Ovary (tissue), 9 donors: Measurements from ENCODE around the gene PRLR. TPM values are rescaled to one million over a fixed set of nuclear protein-coding genes. Genes with fewer than 3 reads are reported as not detected.

Experiments used
- DNase-seq, 5 donors: peaks; one replicate each; pipeline ENCODE4 v3.0.0-alpha.2; 2019 to 2020
- H3K27ac ChIP-seq, 2 donors: fragments of 200-600 bp; one replicate each; pipeline versions ENCODE4 v1.5.1 to v1.8.0; 2019 to 2022
- H3K27me3 ChIP-seq: fragments of 200-600 bp; one replicate; pipeline ENCODE4 v1.8.0; 2022
- H3K36me3 ChIP-seq: fragments of 200-600 bp; sonication (generic); one replicate; pipeline ENCODE4 v1.5.1; 2019
- H3K4me1 ChIP-seq: one replicate; pipeline ENCODE4 v1.8.1; 2013; ENCODE audit warnings: mild to moderate bottlenecking, moderate library complexity; ENCODE audit not compliant: insufficient read depth
- H3K4me3 ChIP-seq: fragments of 200-600 bp; sonication (generic); one replicate; pipeline ENCODE4 v1.5.1; 2017
- H3K9me3 ChIP-seq, 2 donors: fragments of 200-600 bp in 1 of 2; sonication (generic) in 1 of 2; one replicate each; pipeline versions ENCODE4 v1.5.1 to v1.8.1; 2013 to 2019; ENCODE audit warnings: mild to moderate bottlenecking in 1 of 2, moderate library complexity in 1 of 2
- EP300 ChIP-seq: sonication (generic); formaldehyde crosslinking; IDR thresholded peaks from one replicate; pipeline ENCODE4 v1.6.1; 2017; ENCODE audit warnings: antibody characterized with exemption
- POLR2A ChIP-seq: fragments of 450-650 bp; IDR thresholded peaks from one replicate; pipeline ENCODE4 v1.6.1; 2017; ENCODE audit warnings: antibody characterized with exemption, mild to moderate bottlenecking, moderate library complexity
- WGBS, 3 donors: extraction: QIAGEN DNeasy Blood & Tissue Kit in 1 of 3; methylation state at CpG; one replicate each; pipeline versions ENCODE4 v1.1.5 to v1.1.7; 2013 to 2017; 5-methylcytosine and 5-hydroxymethylcytosine counted together
- intact Hi-C, 4 donors: fragments of 100-400 bp; cut with DNase I; formaldehyde crosslinking; loops; one replicate each; pipeline versions ENCODE4 v1.11.0 to v1.15.1; 2022 to 2023
- polyA plus RNA-seq, 2 donors: library from polyadenylated mRNA; stranded (reverse); fragments of 200-250 nt in 1 of 2; fragments of 350-450 nt in 1 of 2; fragmentation: Illumina TruSeq in 1 of 2; extraction: RNeasy Lipid Tissue Mini Kit (QIAGEN cat#74804) in 1 of 2; gene quantifications; one replicate each; pipeline ENCODE4 v1.2.3, GENCODE V29; 2013 to 2014
- total RNA-seq, 7 donors: library from RNA; depleted of rRNA in 2 of 7; stranded (reverse); fragments of >200 nt in 2 of 7; fragmentation: NEBNext Ultra II Directional in 3 of 7; extraction: Animal tissue kit (Norgen Biotek cat#: 25700) in 3 of 7; gene quantifications; one replicate each; pipeline versions ENCODE4 v1.1.0 to v1.2.4, GENCODE V29; 2016 to 2023
- TF ChIP-seq, protein P1 (sequence below), 3 donors: fragments of 450-650 bp in 2 of 3; fragments of 200-600 bp in 1 of 3; IDR thresholded peaks; one replicate each; pipeline versions ENCODE4 v1.5.1 to v1.8.0; 2016 to 2022; ENCODE audit warnings: antibody characterized with exemption in 3 of 3, mild to moderate bottlenecking in 1 of 3
- donor health status: DM: no; HTN: no; CAD: no; lungs with moderate emphysema.
- donor health status: DM: no; HTN: no; CAD: no.
- donor health status: Bipolar disorder and iron deficiency.
- donor health status: DM: yes; HTN: yes; CAD: no.
- donor health status: DM: no; HTN: no; CAD: no.
- donor health status: DM: yes; HTN: yes; CAD: no.

PRLR gene
- total and polyA plus RNA-seq, 9 donors, result 1.8 to 24.5 (median 8.1) TPM

GRCh38 chr5:35009019-35009418, 221.3 kb downstream of the PRLR start:
- no peaks in the 10 kb centered on the region for H3K36me3 ChIP-seq
- H3K9me3 ChIP-seq, result no peaks in the 10 kb centered on the region
- intact Hi-C loops, result loop anchor here in 1 of 4 donors (10.0 kb wide), 1 partner anchor 534 kb away; no protein-coding TSS in a partner anchor
- TF ChIP-seq EP300, result no peak
- TF ChIP-seq POLR2A, result no peak
- TF ChIP-seq, protein P1, sequence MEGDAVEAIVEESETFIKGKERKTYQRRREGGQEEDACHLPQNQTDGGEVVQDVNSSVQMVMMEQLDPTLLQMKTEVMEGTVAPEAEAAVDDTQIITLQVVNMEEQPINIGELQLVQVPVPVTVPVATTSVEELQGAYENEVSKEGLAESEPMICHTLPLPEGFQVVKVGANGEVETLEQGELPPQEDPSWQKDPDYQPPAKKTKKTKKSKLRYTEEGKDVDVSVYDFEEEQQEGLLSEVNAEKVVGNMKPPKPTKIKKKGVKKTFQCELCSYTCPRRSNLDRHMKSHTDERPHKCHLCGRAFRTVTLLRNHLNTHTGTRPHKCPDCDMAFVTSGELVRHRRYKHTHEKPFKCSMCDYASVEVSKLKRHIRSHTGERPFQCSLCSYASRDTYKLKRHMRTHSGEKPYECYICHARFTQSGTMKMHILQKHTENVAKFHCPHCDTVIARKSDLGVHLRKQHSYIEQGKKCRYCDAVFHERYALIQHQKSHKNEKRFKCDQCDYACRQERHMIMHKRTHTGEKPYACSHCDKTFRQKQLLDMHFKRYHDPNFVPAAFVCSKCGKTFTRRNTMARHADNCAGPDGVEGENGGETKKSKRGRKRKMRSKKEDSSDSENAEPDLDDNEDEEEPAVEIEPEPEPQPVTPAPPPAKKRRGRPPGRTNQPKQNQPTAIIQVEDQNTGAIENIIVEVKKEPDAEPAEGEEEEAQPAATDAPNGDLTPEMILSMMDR (IDR thresholded peaks at IDR 0.05), result no peak
- H3K4me3 ChIP-seq, result no peak overlapping the region
- no peak overlapping the region for H3K27ac ChIP-seq
- H3K4me1 ChIP-seq, result no peaks in the 10 kb centered on the region
- 61 to 77% (median 73%) methylated on average over 2 of the region's 2 CpGs for WGBS, 3 donors
- DNase-seq, result no peak
- H3K27me3 ChIP-seq, result no peaks in the 10 kb centered on the region

GRCh38 chr5:35004771-35005170, 225.5 kb downstream of the PRLR start:
- no peak for DNase-seq
- Histone ChIP-seq H3K9me3 (no peaks in the 10 kb centered on the region), H3K27ac (no peak overlapping the region), H3K4me1 (no peaks in the 10 kb centered on the region), H3K36me3 (no peaks in the 10 kb centered on the region), H3K4me3 (no peak overlapping the region), H3K27me3 (no peaks in the 10 kb centered on the region)
- intact Hi-C loops, result loop anchor here in 2 of 4 donors (5.0 to 10.0 kb wide), 2 partner anchors 522 to 530 kb away; no protein-coding TSS in a partner anchor
- 79 to 89% (median 88%) methylated on average over 1 of the region's 1 CpG for WGBS, 3 donors
- TF ChIP-seq POLR2A (no peak), EP300 (no peak)

DNA sequence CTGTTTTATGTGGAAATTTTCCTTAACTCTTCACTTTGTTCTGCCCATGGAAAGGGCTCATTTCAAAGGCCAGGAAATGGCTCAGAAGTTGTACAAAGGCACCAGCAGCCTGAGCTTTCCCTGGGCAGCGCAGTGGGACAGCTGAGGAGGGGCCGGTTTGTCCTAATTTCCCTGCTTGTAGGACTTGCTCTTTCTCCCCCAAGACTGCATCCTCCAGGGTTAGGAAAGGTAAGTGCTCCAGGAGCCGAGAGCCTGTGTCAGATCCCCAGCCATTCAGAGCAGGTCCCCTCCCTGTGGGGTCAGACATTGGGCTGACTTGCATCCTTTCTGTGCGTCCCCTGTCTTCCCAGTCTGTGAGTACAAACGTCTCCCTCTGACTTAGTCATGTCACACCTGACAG, 226.1 kb downstream of the PRLR start:
- no peaks in the 10 kb centered on the region for H3K27me3 ChIP-seq
- no peak for TF ChIP-seq EP300
- TF ChIP-seq, protein P1 (IDR thresholded peaks at IDR 0.05), result no peak
- TF ChIP-seq POLR2A, result no peak
- no peak overlapping the region for H3K27ac ChIP-seq
- WGBS, 3 donors, result 64 to 75% (median 67%) methylated on average over 5 of the region's 5 CpGs
- no peak for DNase-seq
- H3K4me1 ChIP-seq, result no peaks in the 10 kb centered on the region
- intact Hi-C loops, result loop anchor here in 2 of 4 donors (5.0 to 10.0 kb wide), 2 partner anchors 522 to 529 kb away; no protein-coding TSS in a partner anchor
- H3K9me3 ChIP-seq, result no peaks in the 10 kb centered on the region
- no peaks in the 10 kb centered on the region for H3K36me3 ChIP-seq
- no peak overlapping the region for H3K4me3 ChIP-seq

DNA sequence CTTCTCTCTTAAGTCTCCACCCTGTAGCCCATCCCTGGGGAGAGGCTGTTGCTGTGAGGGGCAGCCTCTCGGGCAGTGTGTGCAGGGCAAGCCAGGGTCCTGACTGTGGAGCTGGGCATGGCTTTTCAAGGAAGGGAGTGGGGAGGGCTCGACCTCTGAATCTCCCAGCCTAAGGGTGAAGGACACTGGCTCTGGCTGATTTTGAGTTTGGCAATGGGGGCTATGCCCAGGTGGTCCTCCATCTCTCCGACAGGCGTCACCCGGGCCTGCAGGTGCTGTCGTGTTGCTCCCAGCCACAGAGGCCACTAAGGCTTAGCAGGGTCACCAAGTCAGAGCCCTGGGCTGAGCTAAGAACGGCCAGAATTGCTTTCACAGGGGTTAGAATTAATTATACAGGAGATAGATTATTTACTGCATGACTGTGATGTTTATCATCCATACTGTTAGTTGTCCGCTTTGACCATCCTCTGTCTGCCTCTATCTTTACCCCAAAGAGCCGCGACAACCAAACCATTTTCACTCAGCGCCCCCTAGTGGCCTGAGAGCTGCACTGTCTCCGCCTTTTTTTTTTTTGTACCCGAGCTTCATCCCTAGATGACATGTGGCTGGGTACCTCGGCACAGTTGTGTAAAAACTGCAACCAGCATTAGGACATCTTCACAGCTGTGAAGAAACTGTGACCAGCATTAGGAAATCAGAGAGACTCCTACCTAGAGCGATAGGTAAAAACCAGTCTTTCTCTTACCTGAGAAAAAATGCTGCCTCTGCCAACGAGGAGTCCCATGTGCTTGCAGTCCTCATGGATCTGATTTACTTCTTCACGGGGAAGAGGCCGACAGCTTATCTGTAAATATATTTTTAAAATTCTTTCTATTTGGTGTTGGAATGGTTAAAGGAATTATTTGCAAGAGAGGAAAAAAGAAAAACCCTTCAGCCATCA, 227.0 kb downstream of the PRLR start:
- no peaks in the 10 kb centered on the region for H3K4me1 ChIP-seq
- no peak overlapping the region for H3K27ac ChIP-seq
- peak; percentile 28 to 64 (median 61) for DNase-seq
- 31 to 37% (median 31%) methylated on average over 18 of the region's 18 CpGs for whole genome bisulfite sequencing, 3 donors
- H3K27me3 ChIP-seq, result no peaks in the 10 kb centered on the region
- intact Hi-C loops, result loop anchor here in 2 of 4 donors (5.0 to 10.0 kb wide), 2 partner anchors 521 to 528 kb away; no protein-coding TSS in a partner anchor
- no peak overlapping the region for H3K4me3 ChIP-seq
- H3K36me3 ChIP-seq, result no peaks in the 10 kb centered on the region
- no peaks in the 10 kb centered on the region for H3K9me3 ChIP-seq
- TF ChIP-seq, protein P1 (IDR thresholded peaks at IDR 0.05), result peak in 2 of 3 donors; percentile 27 to 34
- TF ChIP-seq EP300, result no peak
- no peak for TF ChIP-seq POLR2A
